ENCODE data around the gene FAM204A. TPM values are rescaled to one million over a fixed set of nuclear protein-coding genes. Genes with fewer than 3 reads are reported as not detected.

The FAM204A gene
- total RNA-seq, 1 donor: 85.8 TPM

- no peak for TF ChIP-seq CTCF (IDR thresholded peaks at IDR 0.05; ENCODE audit: extremely low read depth, low read depth, low read length)
- Histone ChIP-seq H3K9me3 (ENCODE audit: low read depth, low read length) (no peaks in the 10 kb centered on the region), H3K36me3 (ENCODE audit: insufficient read depth, low read length) (no peaks in the 10 kb centered on the region), H3K79me2 (ENCODE audit: insufficient read depth, low read length) (no peaks in the 10 kb centered on the region), H3K27me3 (ENCODE audit: insufficient read depth, low read length) (no peaks in the 10 kb centered on the region), H3K4me2 (ENCODE audit: insufficient read depth, low read length) (no peak overlapping the region), H4K20me1 (ENCODE audit: insufficient read depth, low read length) (no peaks in the 10 kb centered on the region), H3K4me3 (ENCODE audit: insufficient read depth, low read length) (no peak overlapping the region), H3K27ac (ENCODE audit: low read depth, low read length) (no peak overlapping the region), H3K4me1 (ENCODE audit: insufficient read depth, low read length) (no peaks in the 10 kb centered on the region), H2AFZ (ENCODE audit: low read length) (no peak overlapping the region)
- no peak for DNase-seq (ENCODE audit: insufficient read length, low spot score, missing footprints)
These were observed 51.0 kb downstream of the FAM204A start for GRCh38 chr10:118291122-118291521.

GRCh38 chr10:118290471-118290995 lies 51.6 kb downstream of the FAM204A start:
- TF ChIP-seq CTCF (IDR thresholded peaks at IDR 0.05; ENCODE audit: extremely low read depth, low read depth, low read length): no peak
- no peaks in the 10 kb centered on the region for H3K79me2 ChIP-seq (ENCODE audit: insufficient read depth, low read length)
- no peaks in the 10 kb centered on the region for H3K27me3 ChIP-seq (ENCODE audit: insufficient read depth, low read length)
- no peaks in the 10 kb centered on the region for H3K4me1 ChIP-seq (ENCODE audit: insufficient read depth, low read length)
- no peaks in the 10 kb centered on the region for H4K20me1 ChIP-seq (ENCODE audit: insufficient read depth, low read length)
- H3K27ac ChIP-seq (ENCODE audit: low read depth, low read length): no peak overlapping the region
- no peak overlapping the region for H2AFZ ChIP-seq (ENCODE audit: low read length)
- DNase-seq (ENCODE audit: insufficient read length, low spot score, missing footprints): no peak
- no peaks in the 10 kb centered on the region for H3K9me3 ChIP-seq (ENCODE audit: low read depth, low read length)
- no peaks in the 10 kb centered on the region for H3K36me3 ChIP-seq (ENCODE audit: insufficient read depth, low read length)
- H3K4me3 ChIP-seq (ENCODE audit: insufficient read depth, low read length): no peak overlapping the region
- no peak overlapping the region for H3K4me2 ChIP-seq (ENCODE audit: insufficient read depth, low read length)

DNA sequence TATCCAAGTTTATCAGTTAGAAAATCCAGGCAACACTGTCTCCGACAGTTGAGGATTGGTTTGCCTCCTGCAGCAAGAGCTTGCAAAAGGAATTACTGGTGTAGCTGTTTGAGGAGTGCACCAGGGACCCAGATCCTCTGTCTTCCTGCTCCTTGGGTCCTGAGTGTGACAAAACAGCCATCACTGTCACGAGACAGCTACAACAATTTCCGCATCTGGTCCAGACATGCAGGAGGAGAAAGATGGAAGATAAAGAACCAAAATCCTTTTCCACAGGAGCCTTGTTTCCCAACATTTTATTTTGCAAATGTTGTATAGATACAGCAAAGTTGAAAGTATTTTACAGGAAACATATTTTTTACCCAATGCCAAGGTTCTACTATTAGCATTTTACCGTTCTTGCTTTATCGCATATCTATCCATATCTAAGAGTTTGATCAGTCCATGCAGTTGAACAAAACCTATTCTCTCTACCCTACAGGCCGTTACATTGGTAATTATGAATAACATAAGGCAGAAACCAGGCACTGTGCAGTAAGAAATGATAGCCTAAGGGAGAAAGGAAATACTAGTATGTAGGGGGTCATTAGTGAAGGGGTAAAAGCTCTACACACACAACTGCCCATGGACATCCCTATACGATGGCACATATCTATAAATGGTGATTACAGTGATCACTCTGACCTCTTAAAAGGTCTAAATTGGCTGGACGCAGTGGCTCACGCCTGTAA lies 54.9 kb downstream of the FAM204A start:
- Histone ChIP-seq H3K9me3 (ENCODE audit: low read depth, low read length) (no peaks in the 10 kb centered on the region), H3K4me2 (ENCODE audit: insufficient read depth, low read length) (no peak overlapping the region), H2AFZ (ENCODE audit: low read length) (no peak overlapping the region), H3K27me3 (ENCODE audit: insufficient read depth, low read length) (no peaks in the 10 kb centered on the region), H3K4me3 (ENCODE audit: insufficient read depth, low read length) (no peak overlapping the region), H3K79me2 (ENCODE audit: insufficient read depth, low read length) (no peaks in the 10 kb centered on the region), H3K27ac (ENCODE audit: low read depth, low read length) (no peak overlapping the region), H4K20me1 (ENCODE audit: insufficient read depth, low read length) (no peaks in the 10 kb centered on the region), H3K36me3 (ENCODE audit: insufficient read depth, low read length) (no peaks in the 10 kb centered on the region), H3K4me1 (ENCODE audit: insufficient read depth, low read length) (no peaks in the 10 kb centered on the region)
- no peak for TF ChIP-seq CTCF (IDR thresholded peaks at IDR 0.05; ENCODE audit: extremely low read depth, low read depth, low read length)
- DNase-seq (ENCODE audit: insufficient read length, low spot score, missing footprints): no peak

DNA sequence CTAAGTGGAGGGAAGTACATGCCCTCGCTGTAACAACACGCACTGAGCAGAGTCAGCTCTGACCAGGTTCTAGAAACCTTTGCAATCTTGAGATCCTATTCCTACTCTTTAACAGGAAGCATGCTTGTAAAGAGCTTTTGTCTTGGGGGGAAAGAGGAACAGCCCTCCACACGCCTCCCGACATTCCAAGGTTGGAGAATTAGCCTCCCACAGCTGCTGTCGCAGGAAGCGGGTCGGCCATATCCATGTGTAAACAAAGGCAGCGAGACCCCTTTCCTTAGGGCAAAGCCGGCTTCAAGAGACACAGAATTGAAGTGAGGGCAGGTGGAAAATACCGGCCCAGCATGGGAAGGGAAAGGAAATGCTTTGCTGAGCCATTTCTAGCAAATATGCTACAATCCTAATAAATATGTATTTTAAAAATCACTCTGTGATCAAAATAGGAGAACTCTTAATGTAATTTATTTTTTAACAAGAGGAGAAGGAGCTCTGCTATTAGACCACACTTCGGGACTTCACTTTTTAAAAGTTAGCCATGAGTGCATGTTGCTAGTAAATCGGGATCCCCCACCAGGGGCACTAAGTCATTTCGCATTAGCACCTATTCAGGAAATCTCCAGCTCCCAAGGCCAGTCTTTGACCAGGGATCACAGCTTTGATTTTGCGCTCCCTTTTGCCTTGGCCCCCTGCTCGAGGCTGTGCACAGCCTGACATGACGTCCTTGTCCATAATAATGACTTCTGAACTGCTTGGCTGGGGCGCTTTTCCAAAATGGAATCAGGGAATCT lies 55.9 kb downstream of the FAM204A start:
- no peak for DNase-seq (ENCODE audit: insufficient read length, low spot score, missing footprints)
- Histone ChIP-seq H3K9me3 (ENCODE audit: low read depth, low read length) (no peaks in the 10 kb centered on the region), H3K4me2 (ENCODE audit: insufficient read depth, low read length) (no peak overlapping the region), H2AFZ (ENCODE audit: low read length) (no peak overlapping the region), H3K36me3 (ENCODE audit: insufficient read depth, low read length) (no peaks in the 10 kb centered on the region), H3K4me3 (ENCODE audit: insufficient read depth, low read length) (no peak overlapping the region), H3K27me3 (ENCODE audit: insufficient read depth, low read length) (no peaks in the 10 kb centered on the region), H3K4me1 (ENCODE audit: insufficient read depth, low read length) (no peaks in the 10 kb centered on the region), H4K20me1 (ENCODE audit: insufficient read depth, low read length) (no peaks in the 10 kb centered on the region), H3K27ac (ENCODE audit: low read depth, low read length) (no peak overlapping the region), H3K79me2 (ENCODE audit: insufficient read depth, low read length) (no peaks in the 10 kb centered on the region)
- TF ChIP-seq CTCF (IDR thresholded peaks at IDR 0.05; ENCODE audit: extremely low read depth, low read depth, low read length): no peak

Data from osteoblast (primary cell).